ENCODE data around the gene GRAMD1B.
A peak's percentile ranks its signal among the peaks of the same experiment; 100 is the strongest.

The GRAMD1B gene

GRCh38 chr11:123429913-123430720 is at the start of gene GRAMD1B:
GRAMD1B (plus strand) TSS chr11:123430269; CDS start chr11:123430793, 524 bp downstream.
- FAIRE-seq (peak; percentile 38), DNase-seq (ENCODE audit: insufficient read length, low spot score) (peak; percentile 50)
- peak; percentile 10; the same call in 1 of the 2 replicates for TF ChIP-seq POLR2A (IDR thresholded peaks at IDR 0.05; ENCODE audit: low read depth, low read length)

DNA sequence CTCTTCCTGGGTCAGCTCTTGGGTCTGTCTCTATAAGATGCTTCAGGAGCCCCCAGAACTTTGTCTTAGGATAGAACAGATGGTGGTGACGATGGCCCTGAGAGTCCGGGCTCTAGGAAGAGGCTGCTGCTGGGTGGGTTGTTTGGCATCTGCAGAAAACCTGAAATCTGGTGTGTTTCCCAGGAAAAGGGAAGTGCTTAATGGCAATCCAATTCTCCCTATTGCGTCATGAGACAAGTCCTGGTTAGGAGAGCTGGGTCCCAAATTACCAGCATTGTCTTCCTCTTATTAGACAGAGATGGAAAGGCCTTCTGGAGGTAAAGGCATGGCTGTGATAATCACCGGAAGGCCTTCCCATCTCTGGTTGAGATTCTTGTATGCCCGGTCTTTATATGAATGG is 48.9 kb upstream of the GRAMD1B start:
- no peak for TF ChIP-seq POLR2A (IDR thresholded peaks at IDR 0.05; ENCODE audit: low read depth, low read length)
- no peak for DNase-seq (ENCODE audit: insufficient read length, low spot score)
- no peak for FAIRE-seq

- TF ChIP-seq POLR2A (IDR thresholded peaks at IDR 0.05; ENCODE audit: low read depth, low read length): no peak
- FAIRE-seq: no peak
- no peak for DNase-seq (ENCODE audit: insufficient read length, low spot score)
Observed at GRCh38 chr11:123381817-123382554, 48.1 kb upstream of the GRAMD1B start.

GRCh38 chr11:123382555-123383074 is 47.5 kb upstream of the GRAMD1B start:
- DNase-seq (ENCODE audit: insufficient read length, low spot score): no peak
- no peak for FAIRE-seq
- no peak for TF ChIP-seq POLR2A (IDR thresholded peaks at IDR 0.05; ENCODE audit: low read depth, low read length)

DNA sequence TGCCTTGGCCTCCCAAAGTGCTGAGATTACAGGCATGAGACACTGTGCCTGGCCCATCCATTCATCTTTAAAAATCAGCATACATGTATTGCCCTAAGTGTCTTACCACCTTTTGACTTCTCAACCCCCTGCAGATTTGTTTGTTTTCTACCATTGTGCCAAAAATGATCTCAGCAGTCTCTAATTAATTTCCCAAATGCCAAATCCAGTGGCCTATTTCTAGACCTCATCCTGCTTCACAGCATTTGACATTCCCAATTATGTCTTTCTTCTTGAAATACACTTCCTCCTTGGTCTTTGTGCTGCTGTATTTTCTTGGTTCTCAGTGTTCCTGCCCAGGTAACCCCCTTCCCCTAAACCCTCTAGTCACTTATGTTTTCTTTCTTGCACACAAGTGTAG is 46.0 kb upstream of the GRAMD1B start:
- no peak for DNase-seq (ENCODE audit: insufficient read length, low spot score)
- no peak for TF ChIP-seq POLR2A (IDR thresholded peaks at IDR 0.05; ENCODE audit: low read depth, low read length)
- FAIRE-seq: no peak

DNA sequence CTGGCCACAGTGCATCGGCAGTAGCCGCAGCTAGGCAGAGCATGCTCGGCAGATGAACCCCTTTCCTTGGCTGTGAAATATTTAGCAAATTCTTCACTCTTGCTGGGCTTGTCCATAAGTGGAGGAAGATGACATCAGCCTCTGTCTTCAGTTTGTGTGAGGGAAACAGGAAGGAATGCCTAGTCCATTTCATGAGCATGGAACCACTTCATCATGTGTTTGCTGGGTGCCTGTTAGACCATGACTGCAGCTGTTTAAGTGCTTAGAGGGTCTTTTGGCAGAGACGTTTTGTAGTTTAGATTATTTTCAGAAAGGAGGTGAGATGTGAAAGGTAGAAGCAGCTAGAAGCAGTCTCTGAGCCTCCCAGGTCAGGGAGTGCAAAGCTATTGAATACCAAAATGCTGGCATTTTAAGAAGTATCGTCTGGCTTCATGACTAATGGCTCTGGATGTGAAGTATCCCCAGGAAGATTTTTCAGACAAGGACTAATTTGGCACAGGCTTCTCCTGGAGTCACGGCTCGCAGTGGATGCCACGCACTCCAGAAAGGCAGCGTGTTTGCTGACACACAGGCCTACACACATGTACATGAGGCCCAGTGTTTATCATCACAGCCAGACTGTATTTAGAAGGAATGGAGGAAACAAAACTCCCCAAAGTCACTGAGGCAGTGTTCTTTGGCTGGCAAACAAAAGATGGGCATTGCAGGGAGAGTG is 43.1 kb upstream of the GRAMD1B start:
- no peak for TF ChIP-seq POLR2A (IDR thresholded peaks at IDR 0.05; ENCODE audit: low read depth, low read length)
- DNase-seq (ENCODE audit: insufficient read length, low spot score) (no peak), FAIRE-seq (no peak)

- no peak for TF ChIP-seq POLR2A (IDR thresholded peaks at IDR 0.05; ENCODE audit: low read depth, low read length)
- no peak for DNase-seq (ENCODE audit: insufficient read length, low spot score)
- FAIRE-seq: no peak
Observed at GRCh38 chr11:123388640-123389039, 41.4 kb upstream of the GRAMD1B start.

- FAIRE-seq (no peak), DNase-seq (ENCODE audit: insufficient read length, low spot score) (no peak)
- TF ChIP-seq POLR2A (IDR thresholded peaks at IDR 0.05; ENCODE audit: low read depth, low read length): no peak
Observed at GRCh38 chr11:123390146-123390545, 39.9 kb upstream of the GRAMD1B start.

GRCh38 chr11:123391646-123392348 is 38.3 kb upstream of the GRAMD1B start:
- TF ChIP-seq POLR2A (IDR thresholded peaks at IDR 0.05; ENCODE audit: low read depth, low read length): no peak
- FAIRE-seq (no peak), DNase-seq (ENCODE audit: insufficient read length, low spot score) (no peak)

DNA sequence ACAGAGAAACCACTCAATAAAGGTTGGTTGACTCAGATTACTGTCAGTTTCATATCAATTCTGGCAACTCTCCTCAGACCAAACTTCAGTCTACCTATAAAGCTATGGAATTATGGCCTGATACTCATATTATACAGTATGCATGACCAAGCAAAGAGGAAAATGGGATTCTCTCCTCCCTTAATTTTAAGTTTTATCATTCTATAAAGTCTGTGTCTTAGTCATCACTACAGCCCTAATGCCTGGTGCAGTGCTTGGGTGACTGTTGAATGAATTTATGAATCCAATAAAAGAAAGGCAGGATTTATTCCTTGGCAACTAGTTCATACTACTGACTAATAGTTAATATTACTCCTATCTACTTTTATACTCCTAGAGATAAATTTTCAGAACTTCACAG is 37.6 kb upstream of the GRAMD1B start:
- FAIRE-seq (no peak), DNase-seq (ENCODE audit: insufficient read length, low spot score) (no peak)
- no peak for TF ChIP-seq POLR2A (IDR thresholded peaks at IDR 0.05; ENCODE audit: low read depth, low read length)

- no peak for DNase-seq (ENCODE audit: insufficient read length, low spot score)
- no peak for FAIRE-seq
- no peak for TF ChIP-seq POLR2A (IDR thresholded peaks at IDR 0.05; ENCODE audit: low read depth, low read length)
Observed at GRCh38 chr11:123392844-123393243, 37.2 kb upstream of the GRAMD1B start.

DNA sequence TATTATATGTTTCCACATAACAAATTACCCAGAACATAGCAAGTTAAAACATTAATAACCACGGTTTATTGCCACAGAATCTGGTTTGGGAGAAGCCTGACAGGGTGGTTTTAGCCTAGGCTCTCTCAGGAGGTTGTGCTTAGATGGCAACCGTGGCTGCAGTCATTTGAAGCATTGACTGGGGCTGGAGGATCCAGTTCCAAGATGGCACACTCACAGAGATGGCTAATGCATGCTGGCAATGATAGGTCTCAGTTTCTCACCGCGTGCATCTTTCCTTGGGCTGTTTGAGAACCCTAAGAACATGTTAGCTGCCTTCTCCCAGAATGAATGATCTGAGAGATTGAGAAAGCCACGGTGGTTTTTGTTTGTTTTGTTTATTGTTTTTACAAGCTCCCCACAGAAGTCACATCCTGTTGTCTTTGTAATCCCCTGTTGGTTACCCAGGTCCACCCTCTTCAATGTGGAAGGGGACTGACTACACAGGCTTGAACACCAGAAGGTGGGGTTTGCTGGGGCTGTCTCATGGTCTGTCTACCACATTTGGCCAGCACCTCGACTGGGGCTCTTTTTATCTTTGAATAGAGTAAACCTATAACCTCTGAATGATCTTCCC is 36.6 kb upstream of the GRAMD1B start:
- DNase-seq (ENCODE audit: insufficient read length, low spot score) (no peak), FAIRE-seq (no peak)
- TF ChIP-seq POLR2A (IDR thresholded peaks at IDR 0.05; ENCODE audit: low read depth, low read length): no peak

GRCh38 chr11:123404676-123405075 is 25.4 kb upstream of the GRAMD1B start:
- FAIRE-seq: no peak
- DNase-seq (ENCODE audit: insufficient read length, low spot score): no peak

More at GRCh38 chr11:123404676-123405075, 25.4 kb upstream of the GRAMD1B start:
- no peak for TF ChIP-seq POLR2A (IDR thresholded peaks at IDR 0.05; ENCODE audit: low read depth, low read length)
